GM19397 (cell line): Measurements from ENCODE around the gene HEATR9.

ENCODE experiments used
- ATAC-seq: cut with Tn5 transposase; IDR thresholded peaks from one replicate; pipeline ENCODE4 v1.9.1; 2021; ENCODE audit warnings: mild to moderate bottlenecking, moderate library complexity; ENCODE audit not compliant: unreplicated experiment

Gene HEATR9

GRCh38 chr17:35865412-35866340, 3.0 kb downstream of the HEATR9 start:
- ATAC-seq, result no peak

- no peak for ATAC-seq
Observed at GRCh38 chr17:35864853-35865252, 3.8 kb downstream of the HEATR9 start.

- no peak for ATAC-seq
Observed at GRCh38 chr17:35856603-35857002, 12.1 kb downstream of the HEATR9 start.

- no peak for ATAC-seq
Observed at GRCh38 chr17:35855965-35856364, 12.7 kb downstream of the HEATR9 start.

- ATAC-seq, result no peak
Observed at GRCh38 chr17:35849469-35850348, 19.0 kb downstream of the HEATR9 start.

GRCh38 chr17:35847633-35848373, 20.9 kb downstream of the HEATR9 start:
- no peak for ATAC-seq

- no peak for ATAC-seq
Observed at GRCh38 chr17:35847006-35847405, 21.7 kb downstream of the HEATR9 start.

- ATAC-seq, result no peak
Observed at GRCh38 chr17:35846055-35846809, 22.5 kb downstream of the HEATR9 start.

- no peak for ATAC-seq
Observed at GRCh38 chr17:35844547-35844946, 24.1 kb downstream of the HEATR9 start.

- no peak for ATAC-seq
Observed at GRCh38 chr17:35843698-35844097, 25.0 kb downstream of the HEATR9 start.

GRCh38 chr17:35842239-35842638, 26.5 kb downstream of the HEATR9 start:
- ATAC-seq, result no peak

- ATAC-seq, result no peak
Observed at GRCh38 chr17:35841505-35841904, 27.2 kb downstream of the HEATR9 start.

- ATAC-seq, result no peak
Observed at GRCh38 chr17:35841101-35841500, 27.6 kb downstream of the HEATR9 start.

GRCh38 chr17:35825206-35825605, 43.5 kb downstream of the HEATR9 start:
- ATAC-seq, result no peak

GRCh38 chr17:35821308-35821707, 47.4 kb downstream of the HEATR9 start:
- no peak for ATAC-seq

GRCh38 chr17:35819455-35819854, 49.2 kb downstream of the HEATR9 start:
- no peak for ATAC-seq

GRCh38 chr17:35817196-35817595, 51.5 kb downstream of the HEATR9 start:
- no peak for ATAC-seq

GRCh38 chr17:35816723-35817122, 52.0 kb downstream of the HEATR9 start:
- ATAC-seq, result no peak

- no peak for ATAC-seq
Observed at GRCh38 chr17:35812456-35812855, 56.2 kb downstream of the HEATR9 start.

- no peak for ATAC-seq
Observed at GRCh38 chr17:35811759-35812158, 56.9 kb downstream of the HEATR9 start.
